HG03558 (cell line): ENCODE measurements around the gene ANK3.

Source experiments
- ATAC-seq: cut with Tn5 transposase; IDR thresholded peaks from one replicate; pipeline ENCODE4 v1.9.1; 2021; ENCODE audit warnings: moderate number of reproducible peaks; ENCODE audit not compliant: unreplicated experiment; ENCODE audit errors: extremely low read depth

Gene ANK3

DNA sequence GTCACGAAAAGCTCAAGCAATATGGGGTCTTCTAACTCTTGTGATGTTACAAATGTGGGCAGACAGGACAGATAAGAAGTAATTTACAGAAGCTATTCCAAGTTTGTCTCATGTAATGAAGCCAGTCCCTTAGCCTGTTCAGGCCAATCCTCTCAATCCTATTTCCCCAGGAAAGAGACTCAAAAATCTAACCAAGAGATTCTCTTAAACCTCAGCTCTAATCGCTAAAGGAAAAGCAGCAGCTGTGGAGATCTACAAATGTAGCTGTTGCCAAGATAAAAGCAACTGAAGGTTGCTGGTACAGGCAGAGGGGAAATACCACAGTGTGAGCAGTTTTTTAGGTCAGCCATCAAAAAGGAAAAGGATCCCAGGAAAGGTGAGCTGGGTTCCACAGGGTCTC is 39.3 kb downstream of the ANK3 start:
- ATAC-seq, result no peak

DNA sequence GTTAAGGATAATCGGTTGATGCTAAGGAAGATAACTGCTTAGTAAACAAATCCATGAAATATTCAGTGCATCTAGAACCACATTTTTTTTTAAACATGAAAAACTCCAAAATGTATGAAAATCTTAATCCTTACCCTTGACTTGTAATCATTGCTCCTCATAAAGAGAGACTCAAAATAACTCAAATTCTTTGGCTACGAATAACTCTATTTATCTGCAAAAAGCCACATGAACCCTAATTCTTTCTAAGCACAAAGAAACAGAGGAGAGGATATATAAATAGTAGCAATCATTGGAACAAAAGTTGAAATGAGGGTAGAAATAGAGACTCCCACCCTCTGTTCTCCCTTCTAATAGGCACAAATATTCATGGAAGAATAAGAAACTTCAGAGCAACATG is 40.2 kb downstream of the ANK3 start:
- ATAC-seq, result no peak

DNA sequence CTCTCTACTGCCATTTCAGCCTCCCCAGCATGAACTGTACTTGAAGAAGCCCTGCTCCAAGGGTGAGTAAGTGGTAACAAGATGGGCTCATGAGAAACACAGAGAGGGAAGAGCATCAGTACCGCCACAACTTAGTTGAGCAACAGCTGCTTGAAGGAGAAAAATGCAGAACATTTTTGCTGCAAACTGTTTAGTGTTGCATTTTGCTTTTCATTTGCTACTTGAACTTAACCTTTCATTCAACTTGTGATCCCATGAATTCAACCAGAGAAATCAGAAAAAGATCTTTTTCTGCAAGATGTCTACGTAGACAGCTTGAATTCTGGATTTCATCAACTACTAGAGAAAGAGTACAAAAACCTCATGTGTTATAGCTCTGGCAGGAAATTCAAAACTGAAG is 40.7 kb downstream of the ANK3 start:
- no peak for ATAC-seq

DNA sequence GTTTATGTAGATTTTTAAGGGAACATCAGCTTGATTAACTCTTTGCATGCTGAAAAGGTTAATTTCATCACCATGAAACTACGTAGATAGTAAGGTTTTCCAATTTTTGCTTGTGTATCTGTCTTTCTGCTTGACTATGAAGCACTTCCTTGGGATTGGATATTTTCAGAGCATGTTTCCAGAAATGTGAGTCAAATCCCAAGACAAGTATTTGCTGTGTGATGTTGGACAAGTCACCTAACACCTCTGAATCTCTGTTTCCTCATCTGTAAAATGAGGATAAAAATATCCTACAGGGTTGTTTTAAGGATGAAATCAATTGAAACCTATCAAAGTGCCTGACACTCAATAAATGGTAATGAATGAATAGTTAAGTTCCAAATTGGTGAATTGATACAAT is 42.4 kb downstream of the ANK3 start:
- no peak for ATAC-seq

DNA sequence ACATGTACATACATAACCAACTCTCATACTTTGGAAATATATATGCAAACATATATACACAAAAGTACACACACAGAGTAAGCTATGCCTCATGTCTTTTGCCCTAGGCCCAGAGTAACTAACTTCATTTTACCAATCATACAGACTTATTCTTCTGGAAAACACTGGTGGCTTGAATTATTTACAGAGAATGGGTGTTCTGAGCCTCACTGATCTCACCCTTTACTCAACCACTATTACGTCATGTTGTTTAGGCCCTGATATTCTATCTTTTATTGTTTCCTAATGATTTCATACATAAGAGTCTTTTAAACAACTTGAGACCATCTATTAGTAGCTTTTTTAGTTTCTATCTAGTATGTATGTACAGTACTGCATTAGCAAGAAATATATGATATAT is 43.0 kb downstream of the ANK3 start:
- ATAC-seq, result no peak

GRCh38 chr10:60343254-60343653 is 46.4 kb downstream of the ANK3 start:
- no peak for ATAC-seq

- no peak for ATAC-seq
These were observed 47.7 kb downstream of the ANK3 start for GRCh38 chr10:60341969-60342368.

DNA sequence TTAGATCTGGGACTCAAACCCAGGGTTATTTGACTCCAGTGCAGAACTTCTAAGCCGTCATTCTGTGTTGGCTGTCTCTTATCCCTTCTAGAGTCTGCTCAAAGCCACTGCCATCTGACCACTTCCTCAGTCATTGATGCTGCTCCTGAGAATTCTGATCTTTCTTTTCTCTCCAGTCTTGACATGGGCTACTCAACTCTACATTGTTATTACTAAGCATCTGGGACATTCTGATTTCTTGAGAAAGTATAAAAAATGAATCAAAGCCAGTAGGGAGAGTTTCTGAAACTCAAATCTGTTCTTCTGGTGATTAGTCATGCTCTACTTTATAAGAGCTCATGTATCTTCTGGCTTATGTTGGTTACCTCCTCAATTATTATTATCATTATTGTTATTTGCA is 48.7 kb downstream of the ANK3 start:
- no peak for ATAC-seq

GRCh38 chr10:60339757-60340156 is 49.9 kb downstream of the ANK3 start:
- ATAC-seq, result no peak

GRCh38 chr10:60338786-60339185 is 50.9 kb downstream of the ANK3 start:
- ATAC-seq, result no peak

DNA sequence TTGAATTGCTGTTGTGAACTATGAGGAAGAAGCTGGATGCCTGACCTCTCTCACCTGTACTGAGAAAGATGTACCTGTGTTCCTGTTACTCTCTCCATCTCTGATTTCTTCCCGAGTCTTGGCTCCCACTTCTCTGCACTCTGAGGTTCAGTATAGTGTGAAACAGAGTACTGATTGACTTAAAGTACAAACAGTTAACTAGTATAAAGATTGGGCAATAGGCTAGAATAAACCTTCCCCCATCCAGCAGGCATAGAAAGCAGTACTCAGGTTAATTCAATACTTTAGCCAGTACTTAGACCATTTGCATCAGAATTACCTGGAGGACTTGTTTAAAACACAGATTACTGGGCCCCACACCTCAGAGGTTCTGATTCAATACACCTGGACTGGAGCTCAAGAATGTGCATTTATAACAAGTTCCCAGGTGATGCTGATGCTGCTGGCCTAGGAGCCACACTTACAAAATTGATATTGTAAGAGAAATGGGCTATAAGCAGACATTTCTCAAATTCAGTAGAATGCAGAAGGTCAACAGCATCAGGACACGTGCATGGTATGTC is 51.6 kb downstream of the ANK3 start:
- no peak for ATAC-seq

DNA sequence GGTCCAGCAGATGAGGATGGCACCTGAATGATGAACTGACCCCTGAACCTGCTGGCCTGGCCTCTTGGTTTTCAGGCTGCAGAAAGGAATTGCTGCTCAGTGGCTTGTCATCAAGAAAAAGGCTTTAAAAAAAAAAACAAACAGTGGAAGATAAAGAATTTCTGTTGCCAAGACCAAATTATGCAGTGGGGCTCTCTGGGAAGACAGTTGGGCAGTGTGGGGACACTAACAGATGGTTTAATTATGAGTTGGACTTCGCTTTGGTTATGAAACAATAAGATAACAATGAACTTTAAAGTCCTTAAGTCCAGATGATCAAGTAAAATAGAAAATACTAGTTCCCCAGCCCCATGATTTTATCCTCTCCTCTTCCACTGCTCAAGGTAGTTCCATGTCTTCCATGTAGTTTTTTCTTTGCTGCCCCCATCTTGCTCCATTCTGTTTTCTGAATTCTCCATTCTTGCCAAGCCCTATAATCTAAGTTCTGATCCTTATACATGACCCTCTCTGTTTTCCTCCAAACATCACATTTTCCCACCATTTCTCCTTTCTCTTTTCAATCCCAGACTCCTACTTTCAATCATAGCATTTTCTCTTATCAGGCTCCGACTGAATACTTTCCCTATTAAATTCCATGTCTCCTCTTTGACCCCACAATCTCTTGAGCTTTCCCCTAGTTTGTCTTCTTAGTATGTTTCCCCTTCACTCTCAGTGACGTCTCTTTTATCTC is 52.6 kb downstream of the ANK3 start:
- no peak for ATAC-seq

DNA sequence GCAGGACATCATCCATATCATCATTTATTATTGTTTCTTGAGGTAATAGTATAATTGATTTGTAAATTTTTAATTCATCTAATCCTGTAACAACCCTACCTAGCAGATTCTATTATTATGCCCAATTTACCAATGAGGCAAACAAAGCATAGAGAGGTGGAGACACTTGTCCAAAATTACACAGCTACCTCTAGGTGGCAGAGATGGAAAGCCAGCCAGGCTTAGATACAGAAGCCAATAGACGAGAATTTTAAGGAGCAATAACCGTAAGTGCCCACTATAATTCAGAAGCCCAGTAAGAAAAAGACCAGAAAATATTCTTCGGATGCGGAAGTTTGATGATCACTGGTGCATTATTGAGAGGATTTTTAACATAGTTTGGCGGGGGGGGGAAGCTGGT is 54.0 kb downstream of the ANK3 start:
- ATAC-seq, result no peak

- ATAC-seq, result no peak
These were observed 54.7 kb downstream of the ANK3 start for GRCh38 chr10:60334991-60335390.

DNA sequence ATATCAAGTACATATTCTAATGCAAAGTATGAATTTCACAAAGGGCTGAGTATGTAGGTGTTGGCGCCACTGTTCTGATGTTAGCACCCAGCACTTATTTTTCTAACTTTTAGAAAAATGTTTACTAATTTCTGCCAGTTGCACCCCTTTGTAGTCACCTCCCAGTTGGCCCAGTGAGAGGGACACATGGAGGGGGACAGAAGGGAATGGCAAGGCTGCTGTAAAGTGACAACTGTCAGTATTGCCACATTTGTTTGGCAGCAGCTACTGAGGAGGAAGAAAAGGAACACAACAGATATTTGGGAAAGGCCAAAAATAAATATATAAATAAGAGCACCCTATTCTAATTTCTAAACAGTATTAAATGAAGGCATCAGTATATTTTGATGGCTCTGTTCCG is 57.3 kb downstream of the ANK3 start:
- ATAC-seq, result no peak

DNA sequence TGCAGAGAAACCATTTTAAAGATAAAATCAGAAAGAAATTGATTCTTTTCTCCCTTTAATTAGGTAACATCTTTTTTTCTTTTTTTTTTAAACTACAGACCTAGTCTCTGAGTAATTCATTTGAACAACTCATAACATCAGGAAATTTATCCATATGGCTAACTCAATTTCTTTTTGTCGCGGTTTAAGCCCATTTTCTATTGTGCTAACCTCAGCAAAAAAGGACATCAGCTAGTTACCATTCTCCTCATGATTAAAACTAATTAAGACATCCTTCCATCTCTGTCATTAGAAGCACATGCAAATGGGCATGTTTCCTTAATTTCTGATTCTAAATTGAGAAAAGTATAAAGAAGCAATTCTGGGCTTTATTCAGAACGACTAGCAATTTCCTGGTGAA is 57.8 kb downstream of the ANK3 start:
- ATAC-seq, result no peak

DNA sequence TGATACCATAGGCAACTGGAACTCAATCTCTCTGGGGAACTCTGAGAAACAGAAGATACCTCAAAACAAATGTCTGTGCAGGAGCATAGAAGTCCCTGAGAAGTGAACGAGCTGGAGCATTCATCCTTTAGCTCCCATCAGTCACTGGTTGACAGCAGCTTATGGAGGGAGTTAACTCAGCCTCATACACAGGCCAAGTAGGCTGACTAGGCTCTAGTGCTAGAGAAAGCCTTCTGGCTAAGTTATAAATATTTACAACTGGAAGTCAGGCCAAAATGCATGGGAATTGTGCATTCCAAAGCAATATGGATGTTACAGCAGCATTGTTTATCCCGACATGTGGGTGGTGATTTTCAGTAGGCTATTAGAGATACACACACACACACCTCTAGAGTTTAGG is 66.5 kb downstream of the ANK3 start:
- no peak for ATAC-seq

- no peak for ATAC-seq
These were observed 69.0 kb downstream of the ANK3 start for GRCh38 chr10:60320666-60321065.

DNA sequence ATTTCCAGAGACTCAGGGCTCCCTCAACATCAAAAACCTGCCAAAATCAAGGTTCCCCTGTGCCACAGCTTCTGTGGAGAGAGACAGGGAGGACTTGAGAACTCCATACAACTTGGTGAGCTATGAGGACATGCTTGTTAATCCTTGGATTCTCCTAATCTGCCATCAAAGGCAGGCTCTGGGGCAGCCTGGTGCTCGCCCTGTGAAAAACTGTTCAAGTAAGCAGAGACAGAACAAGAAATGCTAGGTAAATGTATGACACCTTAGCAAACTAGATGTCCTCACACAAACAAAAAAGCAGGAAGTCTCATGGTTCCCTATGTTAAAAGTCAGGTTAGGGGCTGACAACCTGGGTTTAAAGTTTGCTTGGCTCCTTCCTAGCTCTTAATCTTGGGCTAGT is 73.6 kb downstream of the ANK3 start:
- ATAC-seq, result no peak

DNA sequence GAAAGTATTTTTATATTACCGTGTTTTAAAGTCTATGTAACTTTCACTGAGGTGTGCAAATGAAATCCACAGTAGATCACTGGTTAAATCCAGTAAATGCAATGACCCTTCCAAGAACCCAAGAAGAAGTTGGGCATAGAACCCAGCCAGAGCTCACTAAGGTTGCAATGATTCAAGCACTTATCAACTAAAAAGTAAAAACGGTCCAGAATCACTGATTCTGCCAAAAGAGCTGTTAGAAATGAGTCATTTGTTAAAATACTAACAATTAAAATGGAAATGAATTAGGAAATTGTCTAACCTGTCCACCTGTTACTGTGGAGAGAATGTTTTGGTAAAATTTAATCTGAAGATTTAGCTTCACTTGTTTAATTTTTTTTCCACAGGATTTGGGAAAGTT is 74.4 kb downstream of the ANK3 start:
- ATAC-seq, result no peak

DNA sequence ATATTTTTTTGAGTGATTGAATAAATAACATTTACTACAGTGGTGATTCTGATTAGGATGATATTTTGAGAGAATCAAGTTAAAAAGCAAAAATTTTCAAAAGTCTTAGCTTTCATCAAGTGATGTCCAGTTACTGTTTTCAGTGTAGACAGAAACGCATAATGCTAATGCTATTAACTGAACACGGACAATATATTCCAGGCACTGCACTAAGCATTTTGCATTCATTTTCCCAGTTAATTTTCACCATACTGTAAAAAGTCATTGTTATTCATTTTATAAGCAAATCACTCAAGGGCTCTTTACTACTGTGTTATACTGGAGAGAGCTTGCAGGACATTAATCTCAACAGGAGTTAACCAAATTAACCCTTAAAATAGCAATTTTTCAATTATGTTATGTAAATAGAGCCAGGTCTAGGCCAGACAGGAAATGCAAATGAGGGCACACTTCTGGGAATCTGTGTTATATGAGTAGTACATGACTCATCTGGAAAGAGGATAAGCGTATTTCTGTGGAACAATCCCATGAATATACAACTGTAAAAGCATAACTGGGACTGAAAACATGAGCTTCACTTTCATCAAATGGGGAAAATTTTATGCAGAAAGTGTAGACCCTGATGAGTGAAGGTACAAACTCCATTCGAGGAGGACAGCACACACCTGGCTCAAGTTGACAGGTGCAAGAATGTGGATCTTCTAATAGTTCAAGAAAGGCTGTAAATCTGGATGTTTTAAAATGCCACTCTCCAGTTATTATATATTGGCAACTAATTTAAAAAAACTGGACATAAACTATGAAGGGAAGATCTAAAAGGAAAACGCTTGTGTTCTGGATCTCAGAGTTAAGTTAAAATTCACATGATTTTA is 75.4 kb downstream of the ANK3 start:
- no peak for ATAC-seq

DNA sequence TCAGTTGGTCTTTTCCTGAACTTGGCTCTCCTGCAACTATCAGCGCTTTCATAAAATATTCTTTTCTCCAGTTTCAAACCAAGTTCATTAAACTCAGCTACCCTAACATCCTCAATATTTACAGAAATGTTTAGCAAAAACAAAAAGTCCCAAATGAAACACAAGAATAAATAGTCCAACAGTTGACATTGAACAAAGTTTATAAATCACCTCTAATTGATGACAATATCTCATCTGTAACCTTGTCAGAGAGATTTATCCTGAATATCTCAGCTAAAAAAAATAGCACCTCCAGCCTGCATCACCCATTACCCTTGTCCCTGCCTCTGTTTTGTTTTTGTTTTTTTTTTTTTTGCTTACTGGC is 76.1 kb downstream of the ANK3 start:
- ATAC-seq, result no peak
